Measurements from ENCODE around the gene ILKAP. TPM values are rescaled to one million over a fixed set of nuclear protein-coding genes. Genes with fewer than 3 reads are reported as not detected.
A peak's percentile ranks its signal among the peaks of the same experiment; 100 is the strongest.
"Not testable (repeated sequence)": the region's sequence is repeated elsewhere in the genome, so short reads cannot be mapped to it uniquely, and the experiment has no call there.

ILKAP gene
- total and polyA plus RNA-seq, 8 donors: 20.4 to 59.4 (median 37.8) TPM

- intact Hi-C loops (cut with DNase I; ENCODE audit: low total_unique reads): no loop called here
- no peak for TF ChIP-seq POLR2AphosphoS5 (IDR thresholded peaks at IDR 0.05)
- no peak for TF ChIP-seq CTCF (IDR thresholded peaks at IDR 0.05)
- TF ChIP-seq POLR2A (IDR thresholded peaks at IDR 0.05): no peak
- no peak for TF ChIP-seq EP300 (IDR thresholded peaks at IDR 0.05)
- 88 to 91% (median 90%) methylated on average over 14 of the region's 14 CpGs for WGBS, 5 donors
- no peak overlapping the region for H3K27ac ChIP-seq
- peaks cover 42 to 99% (median 94%) of the 10 kb centered on the region in 4 donors for H3K36me3 ChIP-seq
- no peaks in the 10 kb centered on the region for H3K9me3 ChIP-seq
- H3K27me3 ChIP-seq: no peaks in the 10 kb centered on the region
- H3K4me3 ChIP-seq: no peak overlapping the region
- no peak for DNase-seq
- peaks cover 22 to 33% (median 26%) of the 10 kb centered on the region in 4 donors for H3K4me1 ChIP-seq
These were observed 31.1 kb downstream of the ILKAP start for GRCh38 chr2:238172439-238172838.

DNA sequence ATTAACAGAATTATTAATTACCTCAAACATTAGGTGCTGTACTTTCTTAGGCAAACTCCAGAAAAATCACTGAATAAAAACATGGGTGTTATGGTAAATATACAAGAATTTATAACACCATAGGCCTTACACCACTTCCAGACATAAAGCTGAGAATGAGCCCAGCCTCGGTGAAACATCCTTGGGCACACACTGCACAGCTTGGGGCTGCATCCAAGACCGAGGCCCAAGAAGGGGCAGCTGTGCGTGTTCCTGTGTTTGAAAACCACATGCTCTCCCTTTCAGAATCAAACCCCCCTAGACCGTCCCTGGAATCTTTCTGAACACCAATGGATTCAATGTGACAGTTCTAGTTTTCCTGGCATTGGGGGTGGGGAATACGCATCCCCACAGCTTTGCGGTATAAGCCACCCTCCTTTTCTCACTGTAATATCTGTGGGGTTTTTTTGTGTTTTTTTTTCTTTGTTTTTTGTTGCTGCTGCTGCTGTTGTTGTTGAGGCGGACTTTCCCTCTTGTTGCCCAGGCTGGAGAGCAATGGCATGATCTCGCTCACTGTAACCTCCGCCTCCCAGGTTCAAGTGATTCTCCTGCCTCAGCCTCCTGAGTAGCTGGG is 31.8 kb downstream of the ILKAP start:
- Histone ChIP-seq H3K9me3 (no peaks in the 10 kb centered on the region), H3K36me3 (peaks cover 39 to 99% (median 91%) of the 10 kb centered on the region in 4 donors), H3K4me3 (no peak overlapping the region), H3K27ac (peak overlapping the region in 1 of 5 donors; percentile 82), H3K4me1 (peaks cover 22 to 33% (median 26%) of the 10 kb centered on the region in 4 donors), H3K27me3 (no peaks in the 10 kb centered on the region)
- no peak for DNase-seq
- intact Hi-C loops (cut with DNase I; ENCODE audit: low total_unique reads): no loop called here
- WGBS, 5 donors: 94 to 98% (median 96%) methylated on average over 9 of the region's 9 CpGs
- TF ChIP-seq EP300 (IDR thresholded peaks at IDR 0.05): no peak
- no peak for TF ChIP-seq POLR2AphosphoS5 (IDR thresholded peaks at IDR 0.05)

GRCh38 chr2:238171072-238171431 is 32.4 kb downstream of the ILKAP start:
- H3K27ac ChIP-seq: peak overlapping the region in 4 of 5 donors; percentile 60 to 82 (median 76)
- DNase-seq; H3K4me3 ChIP-seq; H3K27me3 ChIP-seq; intact Hi-C loops (cut with DNase I; ENCODE audit: low total_unique reads); H3K9me3 ChIP-seq: not testable (repeated sequence)
- H3K4me1 ChIP-seq: peaks cover 22 to 33% (median 26%) of the 10 kb centered on the region in 4 donors
- peaks cover 39 to 94% (median 88%) of the 10 kb centered on the region in 4 donors for H3K36me3 ChIP-seq
- 88 to 91% (median 90%) methylated on average over 5 of the region's 5 CpGs for WGBS, 5 donors

DNA sequence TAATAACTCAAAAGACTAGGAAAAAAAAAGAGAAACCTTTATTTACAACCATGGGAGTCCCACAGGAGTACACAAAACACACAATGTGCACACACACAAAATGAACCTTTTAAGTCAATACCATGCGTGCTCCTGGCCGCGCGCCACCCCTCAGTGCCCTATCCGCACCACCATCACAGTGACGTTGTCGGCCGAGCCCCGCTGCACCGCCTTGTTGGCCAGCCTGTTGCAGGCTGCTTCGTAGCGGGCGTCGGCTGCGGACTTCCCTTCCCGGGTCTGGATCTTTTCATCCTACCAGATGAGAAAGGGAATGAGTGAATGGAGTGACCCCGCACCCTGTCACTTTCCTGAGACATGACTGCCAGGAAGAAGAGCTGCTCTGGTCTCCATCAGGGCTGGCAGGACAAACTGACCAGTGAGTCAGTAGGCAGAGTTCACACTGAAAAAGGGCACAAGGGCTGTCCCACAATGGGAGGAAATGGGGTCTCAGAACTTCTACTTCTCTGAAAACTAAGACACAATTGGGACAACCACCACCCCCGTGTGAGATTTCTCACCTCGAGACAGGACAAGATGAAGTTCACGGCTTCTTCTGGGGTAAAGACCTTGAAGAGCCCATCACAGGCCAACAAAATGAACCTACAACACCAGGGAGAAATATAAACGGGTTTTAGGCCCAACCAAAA is 33.0 kb downstream of the ILKAP start:
- Histone ChIP-seq H3K4me1 (peaks cover 22 to 33% (median 26%) of the 10 kb centered on the region in 4 donors), H3K9me3 (no peaks in the 10 kb centered on the region), H3K4me3 (no peak overlapping the region), H3K36me3 (peaks cover 39 to 89% (median 83%) of the 10 kb centered on the region in 4 donors), H3K27ac (peak overlapping the region in 4 of 5 donors; percentile 60 to 82 (median 76)), H3K27me3 (no peaks in the 10 kb centered on the region)
- TF ChIP-seq EP300 (IDR thresholded peaks at IDR 0.05) (no peak), POLR2A (IDR thresholded peaks at IDR 0.05) (no peak), POLR2AphosphoS5 (IDR thresholded peaks at IDR 0.05) (no peak), CTCF (IDR thresholded peaks at IDR 0.05) (no peak)
- peak in 1 of 2 donors; percentile 17 for DNase-seq
- WGBS, 5 donors: 84 to 87% (median 86%) methylated on average over 21 of the region's 21 CpGs
- intact Hi-C loops (cut with DNase I; ENCODE audit: low total_unique reads): no loop called here

DNA sequence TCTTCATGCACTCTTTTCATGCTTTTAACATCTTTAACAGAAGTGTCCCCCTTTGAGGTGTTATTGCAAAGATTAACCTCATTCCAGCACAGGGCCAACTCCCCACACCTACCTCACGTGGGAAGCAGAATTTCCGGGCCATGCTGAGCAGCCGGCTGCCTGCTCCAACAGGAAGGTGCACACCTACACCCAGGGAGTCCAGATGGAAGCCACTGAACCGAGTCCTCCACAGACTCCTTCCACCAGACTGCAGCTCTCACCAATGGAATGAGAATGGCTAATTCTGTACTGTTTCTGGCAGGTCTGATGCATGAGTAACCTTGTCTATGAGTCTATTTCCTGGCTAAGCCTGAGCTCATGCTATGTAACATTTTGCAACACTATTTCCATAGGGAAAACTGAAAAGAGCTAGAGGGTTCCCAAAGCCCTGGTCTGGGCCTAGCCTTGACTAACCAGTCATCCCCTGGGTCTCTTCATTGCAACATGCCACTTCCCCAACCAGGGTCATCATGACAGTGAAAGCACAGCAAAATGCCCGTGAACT is 33.7 kb downstream of the ILKAP start:
- WGBS, 5 donors: 37 to 55% (median 53%) methylated on average over 5 of the region's 5 CpGs
- peaks cover 0 to 6% (median 0%) of the 10 kb centered on the region in 3 donors for H3K27me3 ChIP-seq
- intact Hi-C loops (cut with DNase I; ENCODE audit: low total_unique reads): no loop called here
- H3K4me1 ChIP-seq: peaks cover 22 to 33% (median 26%) of the 10 kb centered on the region in 4 donors
- peak in 1 of 2 donors; percentile 37 for DNase-seq
- H3K4me3 ChIP-seq: no peak overlapping the region
- TF ChIP-seq EP300 (IDR thresholded peaks at IDR 0.05) (no peak), POLR2AphosphoS5 (IDR thresholded peaks at IDR 0.05) (peak in 1 of 3 donors; percentile 36)
- H3K36me3 ChIP-seq: peaks cover 37 to 81% (median 76%) of the 10 kb centered on the region in 4 donors
- H3K27ac ChIP-seq: peak overlapping the region; percentile 30 to 82 (median 75)
- no peaks in the 10 kb centered on the region for H3K9me3 ChIP-seq

All from stomach (tissue), 9 donors.